B cell (primary cell): ENCODE measurements around the gene RAD51B. TPM values are rescaled to one million over a fixed set of nuclear protein-coding genes. Genes with fewer than 3 reads are reported as not detected.

Experiments used
- ATAC-seq: fragments of 200-7000 bp; cut with Tn5 transposase; one replicate; pipeline ENCODE4 v1.10.0; 2021; ENCODE audit warnings: low read depth, mild to moderate bottlenecking, moderate number of reproducible peaks, moderate library complexity
- CTCF ChIA-PET: fragments of 350-600 bp; sonication (Branson Sonifier 250); formaldehyde crosslinking; loops from one replicate; lab custom pipeline; 2021; ENCODE audit warnings: antibody characterized with exemption, inconsistent platforms; lab: Charles Lee
- POLR2A ChIA-PET: fragments of 350-600 bp; sonication (Branson Sonifier 250); formaldehyde crosslinking; loops from one replicate; lab custom pipeline; 2021; ENCODE audit warnings: antibody characterized with exemption; lab: Charles Lee
- DNase-seq: peaks from one replicate; pipeline ENCODE4 v3.0.0; 2013
- H2AFZ ChIP-seq: 2 replicates; pipeline ENCODE4 v1.6.1; 2012; ENCODE audit warnings: mild to moderate bottlenecking, low read depth, low read length; ENCODE audit not compliant: insufficient read depth, poor library complexity, severe bottlenecking
- H3K27ac ChIP-seq, 2 donors: 1 replicate in 1 of 2; 2 replicates in 1 of 2; pipeline ENCODE4 v1.5.1; 2012 to 2013; ENCODE audit warnings: low read length in 2 of 2, mild to moderate bottlenecking in 2 of 2, moderate library complexity in 1 of 2
- H3K27me3 ChIP-seq, 4 experiments: fragments of 200-600 bp in 1 of 4; sonication (generic) in 1 of 4; replicated peaks in 1 of 4; 1 replicate in 2 of 4; 2 replicates in 2 of 4; pipeline versions ENCODE4 v1.6.1 to v1.7.0; 2013 to 2016; ENCODE audit warnings: low read length in 3 of 4, mild to moderate bottlenecking in 2 of 4, mixed read lengths in 1 of 4, moderate library complexity in 1 of 4; ENCODE audit not compliant: insufficient read depth in 4 of 4, control insufficient read depth in 3 of 4; ENCODE audit errors: control extremely low read depth in 1 of 4
- H3K36me3 ChIP-seq, 2 experiments: replicated peaks in 1 of 2; 1 replicate in 1 of 2; 2 replicates in 1 of 2; pipeline versions ENCODE4 v1.6.1 to v1.7.1; 2013; ENCODE audit warnings: low read length in 1 of 2; ENCODE audit not compliant: insufficient read depth in 2 of 2, control insufficient read depth in 1 of 2; ENCODE audit errors: control extremely low read depth in 1 of 2, extremely low read depth in 1 of 2
- H3K4me1 ChIP-seq, 2 donors: fragments of 200-600 bp in 1 of 2; sonication (generic) in 1 of 2; 1 replicate in 1 of 2; 2 replicates in 1 of 2; pipeline versions ENCODE4 v1.5.1 to v1.6.1; 2013 to 2017; ENCODE audit warnings: low read length in 2 of 2; ENCODE audit not compliant: control insufficient read depth in 2 of 2, insufficient read depth in 2 of 2
- H3K4me2 ChIP-seq: replicated peaks from 2 replicates; pipeline ENCODE3; 2012; ENCODE audit warnings: mild to moderate bottlenecking, low read depth, low read length; ENCODE audit not compliant: poor library complexity, severe bottlenecking
- H3K4me3 ChIP-seq, 5 experiments: fragments of 200-600 bp in 1 of 5; sonication (generic) in 1 of 5; 1 replicate in 3 of 5; 2 replicates in 2 of 5; pipeline versions ENCODE4 v1.5.1 to v1.7.0; 2011 to 2016; ENCODE audit warnings: low read length in 4 of 5, mild to moderate bottlenecking in 4 of 5, low read depth in 2 of 5, control low read depth in 1 of 5, moderate library complexity in 1 of 5; ENCODE audit not compliant: insufficient read depth in 1 of 5; ENCODE audit errors: control extremely low read depth in 1 of 5, extremely low read depth in 1 of 5
- H3K79me2 ChIP-seq: fragments of 200-600 bp; sonication (generic); one replicate; pipeline ENCODE4 v1.6.0; 2016; ENCODE audit warnings: low read length; ENCODE audit not compliant: control insufficient read depth, insufficient read depth
- H3K9ac ChIP-seq: fragments of 200-600 bp; sonication (generic); 2 replicates; pipeline ENCODE4 v1.6.1; 2017; ENCODE audit warnings: mild to moderate bottlenecking, low read length, moderate library complexity
- H3K9me3 ChIP-seq, 3 donors: one replicate each; pipeline versions ENCODE4 v1.6.1 to v1.7.1; 2013; ENCODE audit warnings: low read length in 2 of 3; ENCODE audit not compliant: control insufficient read depth in 2 of 3, insufficient read depth in 1 of 3; ENCODE audit errors: control extremely low read depth in 1 of 3
- H4K20me1 ChIP-seq: 2 replicates; pipeline ENCODE4 v1.6.0; 2012; ENCODE audit warnings: mild to moderate bottlenecking, low read length; ENCODE audit not compliant: insufficient read depth, control insufficient read depth, poor library complexity, severe bottlenecking
- H3K27ac Mint-ChIP-seq: one replicate; pipeline ENCODE4 v1.8.0; 2021; ENCODE audit warnings: mixed read lengths
- H3K27me3 Mint-ChIP-seq: one replicate; pipeline ENCODE4 v1.8.0; 2021; ENCODE audit warnings: mixed read lengths
- H3K4me1 Mint-ChIP-seq: one replicate; pipeline ENCODE4 v1.8.0; 2021; ENCODE audit warnings: mixed read lengths
- H3K4me3 Mint-ChIP-seq: one replicate; pipeline ENCODE4 v1.8.0; 2021; ENCODE audit warnings: mixed read lengths
- H3K9me3 Mint-ChIP-seq: one replicate; pipeline ENCODE4 v1.8.0; 2022; ENCODE audit warnings: mixed read lengths; ENCODE audit not compliant: insufficient read depth
- CTCF ChIP-seq: fragments of 200-600 bp; IDR thresholded peaks from one replicate; pipeline ENCODE4 v1.8.0; 2022; ENCODE audit warnings: antibody characterized with exemption, mild to moderate bottlenecking
- EZH2 ChIP-seq: IDR thresholded peaks from 2 replicates; pipeline ENCODE4 v1.6.1; 2012; ENCODE audit warnings: borderline replicate concordance, low read depth, mild to moderate bottlenecking, moderate library complexity, low read length; ENCODE audit not compliant: insufficient read depth, poor library complexity, severe bottlenecking
- WGBS: methylation state at CpG from one replicate; pipeline ENCODE4 v1.1.5; 2013; ENCODE audit warnings: missing lambda C conversion rate; ENCODE audit not compliant: insufficient coverage; 5-methylcytosine and 5-hydroxymethylcytosine counted together
- intact Hi-C: fragments of 100-400 bp; cut with micrococcal nuclease; formaldehyde crosslinking; loops from one replicate; pipeline ENCODE4 v1.10.0; 2022
- polyA plus RNA-seq: library from polyadenylated mRNA; depleted of rRNA; stranded (reverse); fragments of >200 nt; gene quantifications from 2 replicates; pipeline ENCODE4 v1.2.3, GENCODE V29; 2012
- total RNA-seq, 2 donors: library from RNA; stranded (reverse); fragments of 120-200 nt in 1 of 2; gene quantifications; 1 replicate in 1 of 2; 2 replicates in 1 of 2; pipeline versions ENCODE4 v1.2.3 to v1.2.4, GENCODE V29; 2013 to 2022

RAD51B gene
- total and polyA plus RNA-seq, 2 donors (not counting 1 experiment from before 2014, with no cell fraction given), result 6.5 to 60.6 TPM

GRCh38 chr14:67778792-67779191, 40.8 kb upstream of the RAD51B start:
- Histone ChIP-seq H4K20me1 (no peaks in the 10 kb centered on the region), H3K36me3 (peaks cover 10 to 92% of the 10 kb centered on the region in 2 experiments), H3K4me1 (no peaks in the 10 kb centered on the region), H3K9me3 (no peaks in the 10 kb centered on the region), H3K9ac (no peak overlapping the region), H3K4me3 (no peak overlapping the region), H2AFZ (no peak overlapping the region), H3K79me2 (no peaks in the 10 kb centered on the region), H3K27ac (no peak overlapping the region), H3K4me2 (no peak overlapping the region), H3K27me3 (no peaks in the 10 kb centered on the region)
- Mint-ChIP-seq H3K27ac (no peak overlapping the region), H3K9me3 (no peaks in the 10 kb centered on the region), H3K27me3 (no peaks in the 10 kb centered on the region), H3K4me3 (no peak overlapping the region), H3K4me1 (no peaks in the 10 kb centered on the region)
- ChIA-PET CTCF (no interaction called here), POLR2A (no interaction called here)
- ATAC-seq (no peak), DNase-seq (no peak)
- WGBS, result no CpG with 5 or more reads among the region's 1 CpG
- no peak for TF ChIP-seq CTCF
- no peak for TF ChIP-seq EZH2
- intact Hi-C loops, result no loop called here

GRCh38 chr14:67782090-67782489, 37.5 kb upstream of the RAD51B start:
- intact Hi-C loops, result no loop called here
- H3K4me3 Mint-ChIP-seq, result no peak overlapping the region
- no CpG with 5 or more reads among the region's 3 CpGs for WGBS
- H3K4me1 Mint-ChIP-seq, result no peaks in the 10 kb centered on the region
- TF ChIP-seq CTCF (no peak), EZH2 (no peak)
- CTCF ChIA-PET, result interaction anchor here (1.2 to 1.3 kb wide), 2 partner anchors 9 to 55 kb away, joined by 3 read pairs; no protein-coding TSS in a partner anchor
- Histone ChIP-seq H3K79me2 (no peaks in the 10 kb centered on the region), H3K4me1 (no peaks in the 10 kb centered on the region), H3K27me3 (no peaks in the 10 kb centered on the region), H4K20me1 (no peaks in the 10 kb centered on the region), H2AFZ (no peak overlapping the region), H3K36me3 (peaks cover 12 to 91% of the 10 kb centered on the region in 2 experiments), H3K9me3 (no peaks in the 10 kb centered on the region), H3K9ac (no peak overlapping the region), H3K4me3 (no peak overlapping the region), H3K27ac (no peak overlapping the region), H3K4me2 (no peak overlapping the region)
- ATAC-seq, result no peak
- no peaks in the 10 kb centered on the region for H3K27me3 Mint-ChIP-seq
- no peak overlapping the region for H3K27ac Mint-ChIP-seq
- H3K9me3 Mint-ChIP-seq, result no peaks in the 10 kb centered on the region
- POLR2A ChIA-PET, result no interaction called here
- DNase-seq, result no peak
